ENCODE results near the gene LRMDA.

LRMDA gene

GRCh38 chr10:75400771-75401568 lies 30.5 kb upstream of the LRMDA start:
- no peaks in the 10 kb centered on the region for H3K9me3 ChIP-seq (ENCODE audit: severe bottlenecking)
- peak overlapping the region; percentile 98 for H3K4me3 ChIP-seq (ENCODE audit: low read depth, low read length)
- H3K27me3 ChIP-seq (ENCODE audit: insufficient read depth, low read depth, severe bottlenecking), result no peaks in the 10 kb centered on the region
- peak; percentile 59 for DNase-seq
- no peak for TF ChIP-seq CTCF (IDR thresholded peaks at IDR 0.05; ENCODE audit: low read depth, low read length)
- peaks cover 21% of the 10 kb centered on the region for H3K36me3 ChIP-seq
- peak overlapping the region; percentile 95 for H3K27ac ChIP-seq

GRCh38 chr10:75401569-75402485 lies 29.6 kb upstream of the LRMDA start, which contains the start of gene ZNF503:
Gene ZNF503, minus strand, starts transcription at chr10:75401764. Its CDS starts 345 bp downstream, at chr10:75401419.
- H3K9me3 ChIP-seq (ENCODE audit: severe bottlenecking), result no peaks in the 10 kb centered on the region
- peaks cover 18% of the 10 kb centered on the region for H3K36me3 ChIP-seq
- peak within 1 kb of the TSS; percentile 98 for H3K4me3 ChIP-seq (ENCODE audit: low read depth, low read length)
- DNase-seq, result peak; percentile 98
- H3K27me3 ChIP-seq (ENCODE audit: insufficient read depth, low read depth, severe bottlenecking), result no peaks in the 10 kb centered on the region
- TF ChIP-seq CTCF (IDR thresholded peaks at IDR 0.05; ENCODE audit: low read depth, low read length), result no peak
- H3K27ac ChIP-seq, result peak within 1 kb of the TSS; percentile 95

- no peaks in the 10 kb centered on the region for H3K27me3 ChIP-seq (ENCODE audit: insufficient read depth, low read depth, severe bottlenecking)
- TF ChIP-seq CTCF (IDR thresholded peaks at IDR 0.05; ENCODE audit: low read depth, low read length), result no peak
- H3K4me3 ChIP-seq (ENCODE audit: low read depth, low read length), result peak overlapping the region; percentile 98
- no peaks in the 10 kb centered on the region for H3K9me3 ChIP-seq (ENCODE audit: severe bottlenecking)
- peaks cover 18% of the 10 kb centered on the region for H3K36me3 ChIP-seq
- DNase-seq, result peak; percentile 76
- H3K27ac ChIP-seq, result peak overlapping the region; percentile 95
Measured at GRCh38 chr10:75402486-75403143, 28.8 kb upstream of the LRMDA start.

GRCh38 chr10:75403144-75403938 lies 28.1 kb upstream of the LRMDA start:
- H3K27me3 ChIP-seq (ENCODE audit: insufficient read depth, low read depth, severe bottlenecking), result no peaks in the 10 kb centered on the region
- peak overlapping the region; percentile 95 for H3K27ac ChIP-seq
- no peak for TF ChIP-seq CTCF (IDR thresholded peaks at IDR 0.05; ENCODE audit: low read depth, low read length)
- peaks cover 14% of the 10 kb centered on the region for H3K36me3 ChIP-seq
- DNase-seq, result peak; percentile 57
- no peaks in the 10 kb centered on the region for H3K9me3 ChIP-seq (ENCODE audit: severe bottlenecking)
- peak overlapping the region; percentile 98 for H3K4me3 ChIP-seq (ENCODE audit: low read depth, low read length)

All from WERI-Rb-1 (cell line).